Measurements from ENCODE around the gene STAT1. TPM values are rescaled to one million over a fixed set of nuclear protein-coding genes. Genes with fewer than 3 reads are reported as not detected.

STAT1 gene
- total and polyA plus RNA-seq, 10 of the 15 experiments (the other 5 are each of a cell fraction or from before 2014, with no cell fraction given): 81.8 to 398 (median 307) TPM

DNA sequence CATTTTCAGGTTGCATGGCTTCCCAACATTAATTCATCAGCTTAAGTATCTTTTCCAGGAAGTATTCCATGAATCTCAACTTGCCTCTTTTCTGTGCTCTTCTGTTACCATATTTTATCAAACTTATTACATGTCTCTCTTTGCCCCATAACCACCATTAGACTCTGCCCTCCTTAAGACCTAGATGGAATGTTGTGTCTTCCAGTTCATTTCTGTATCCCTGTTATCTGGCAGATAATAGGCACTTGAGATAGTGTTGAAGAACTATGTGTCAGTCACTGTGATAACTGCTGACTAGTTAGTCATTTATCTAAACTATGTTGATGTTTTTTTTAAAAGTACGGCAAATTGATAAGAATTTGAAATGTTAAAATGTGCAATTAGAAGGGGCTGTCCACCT lies 91.6 kb downstream of the STAT1 start (continued):
- TF ChIP-seq CEBPZ (IDR thresholded peaks at IDR 0.05; ENCODE audit: low read depth, low read length) (no peak), HDAC6 (IDR thresholded peaks at IDR 0.05; ENCODE audit: unreplicated experiment) (no peak), RELA (IDR thresholded peaks at IDR 0.05; ENCODE audit: borderline replicate concordance, partially characterized antibody) (no peak)
- TF ChIP-seq, protein P1, sequence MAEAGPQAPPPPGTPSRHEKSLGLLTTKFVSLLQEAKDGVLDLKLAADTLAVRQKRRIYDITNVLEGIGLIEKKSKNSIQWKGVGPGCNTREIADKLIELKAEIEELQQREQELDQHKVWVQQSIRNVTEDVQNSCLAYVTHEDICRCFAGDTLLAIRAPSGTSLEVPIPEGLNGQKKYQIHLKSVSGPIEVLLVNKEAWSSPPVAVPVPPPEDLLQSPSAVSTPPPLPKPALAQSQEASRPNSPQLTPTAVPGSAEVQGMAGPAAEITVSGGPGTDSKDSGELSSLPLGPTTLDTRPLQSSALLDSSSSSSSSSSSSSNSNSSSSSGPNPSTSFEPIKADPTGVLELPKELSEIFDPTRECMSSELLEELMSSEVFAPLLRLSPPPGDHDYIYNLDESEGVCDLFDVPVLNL (IDR thresholded peaks at IDR 0.05; ENCODE audit: low read depth, low read length): no peak

- RAD21 ChIA-PET (ENCODE audit: unreplicated experiment): interaction anchor here (0.7 to 0.8 kb wide), 2 partner anchors 33 to 69 kb away, joined by 3 read pairs; no protein-coding TSS in a partner anchor
- no peak overlapping the region for H2AFZ ChIP-seq (ENCODE audit: control insufficient read depth, low read depth, low read length)
- POLR2A ChIA-PET: no interaction called here
- WGBS (ENCODE audit: insufficient coverage, insufficient replicate concordance, low lambda C conversion rate, missing lambda C conversion rate): 86% methylated on average over 3 of the region's 3 CpGs
- SMC1A ChIA-PET (ENCODE audit: uncharacterized antibody, unreplicated experiment): interaction anchor here (0.6 to 2.7 kb wide), 4 partner anchors 11 to 70 kb away, joined by 3 to 10 read pairs (median 6); no protein-coding TSS in a partner anchor
- H3K4me1 ChIP-seq (ENCODE audit: control insufficient read depth, insufficient read depth, low read length): no peaks in the 10 kb centered on the region
- BruUV-seq (replicated peaks): no TSS peak
- H3K9me3 ChIP-seq (replicated peaks; ENCODE audit: control insufficient read depth, insufficient read depth, low read length): no peaks in the 10 kb centered on the region
- no peaks in the 10 kb centered on the region for H4K20me1 ChIP-seq (ENCODE audit: control insufficient read depth, insufficient read depth)
- DNase-seq (ENCODE audit: low read depth, low spot score): no peak
- FAIRE-seq: no peak
- H3K36me3 ChIP-seq (ENCODE audit: control insufficient read depth in 2 of 2, insufficient read depth in 2 of 2, low read length in 1 of 2): peaks cover 0 to 29% of the 10 kb centered on the region in 2 experiments; a peak in 3 of 4 replicates
- H3K27ac ChIP-seq (ENCODE audit: control insufficient read depth, insufficient read depth): no peak overlapping the region
- H3K4me3 ChIP-seq: no peak overlapping the region
- intact Hi-C loops (cut with micrococcal nuclease; ENCODE audit: unreplicated experiment): no loop called here
- in situ Hi-C loops (cut with MboI): no loop called here
- H3K9ac ChIP-seq (ENCODE audit: control insufficient read depth, insufficient read depth, low read length): no peak overlapping the region
- H3K4me2 ChIP-seq (ENCODE audit: control insufficient read depth, insufficient read depth): no peak overlapping the region
- no peak for ATAC-seq
- CTCF ChIA-PET: interaction anchor here (1.5 to 3.0 kb wide), 2 partner anchors 27 to 70 kb away, joined by 3 to 7 read pairs; no protein-coding TSS in a partner anchor
- H3K27me3 ChIP-seq (replicated peaks in 1 of 2; ENCODE audit: control insufficient read depth in 2 of 2, insufficient read depth in 2 of 2, low read length in 1 of 2): no peaks in the 10 kb centered on the region
- H3K79me2 ChIP-seq (ENCODE audit: control insufficient read depth, insufficient read depth, low read length): no peaks in the 10 kb centered on the region
- TF ChIP-seq NFXL1 (IDR thresholded peaks at IDR 0.05; ENCODE audit: borderline replicate concordance) (no peak), GATAD2B (conservative IDR thresholded peaks at IDR 0.05; ENCODE audit: low read depth) (no peak), FOXM1 (IDR thresholded peaks at IDR 0.05; ENCODE audit: low read depth, low read length) (no peak), HDGF (IDR thresholded peaks at IDR 0.05) (no peak), EP300 (IDR thresholded peaks at IDR 0.05; ENCODE audit: borderline replicate concordance in 1 of 2, control insufficient read depth in 1 of 2, low read depth in 2 of 2, low read length in 2 of 2) (no peak), ZNF384 (IDR thresholded peaks at IDR 0.05; ENCODE audit: borderline replicate concordance, low read depth, low read length) (no peak)
- TF ChIP-seq, protein P2, sequence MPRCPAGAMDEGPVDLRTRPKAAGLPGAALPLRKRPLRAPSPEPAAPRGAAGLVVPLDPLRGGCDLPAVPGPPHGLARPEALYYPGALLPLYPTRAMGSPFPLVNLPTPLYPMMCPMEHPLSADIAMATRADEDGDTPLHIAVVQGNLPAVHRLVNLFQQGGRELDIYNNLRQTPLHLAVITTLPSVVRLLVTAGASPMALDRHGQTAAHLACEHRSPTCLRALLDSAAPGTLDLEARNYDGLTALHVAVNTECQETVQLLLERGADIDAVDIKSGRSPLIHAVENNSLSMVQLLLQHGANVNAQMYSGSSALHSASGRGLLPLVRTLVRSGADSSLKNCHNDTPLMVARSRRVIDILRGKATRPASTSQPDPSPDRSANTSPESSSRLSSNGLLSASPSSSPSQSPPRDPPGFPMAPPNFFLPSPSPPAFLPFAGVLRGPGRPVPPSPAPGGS (IDR thresholded peaks at IDR 0.05; ENCODE audit: borderline replicate concordance, insufficient read depth, low read depth, low read length, poor library complexity, severe bottlenecking): no peak
- TF ChIP-seq, protein P3, sequence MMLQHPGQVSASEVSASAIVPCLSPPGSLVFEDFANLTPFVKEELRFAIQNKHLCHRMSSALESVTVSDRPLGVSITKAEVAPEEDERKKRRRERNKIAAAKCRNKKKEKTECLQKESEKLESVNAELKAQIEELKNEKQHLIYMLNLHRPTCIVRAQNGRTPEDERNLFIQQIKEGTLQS (IDR thresholded peaks at IDR 0.05; ENCODE audit: borderline replicate concordance, extremely low read depth, low read depth, low read length): no peak
Measured at GRCh38 chr2:190920085-190920484, 93.9 kb downstream of the STAT1 start.

Data from GM12878 (cell line).